GM12873 (cell line): ENCODE measurements around the gene GALNTL6.

ENCODE experiments used
- TF ChIP-seq, protein P1 (sequence below): IDR thresholded peaks from 2 replicates; pipeline ENCODE4 v1.5.1; 2012; ENCODE audit warnings: low read depth, mild to moderate bottlenecking, moderate library complexity, low read length, control low read depth; ENCODE audit not compliant: insufficient read depth; ENCODE audit errors: missing control alignments

Gene GALNTL6

DNA sequence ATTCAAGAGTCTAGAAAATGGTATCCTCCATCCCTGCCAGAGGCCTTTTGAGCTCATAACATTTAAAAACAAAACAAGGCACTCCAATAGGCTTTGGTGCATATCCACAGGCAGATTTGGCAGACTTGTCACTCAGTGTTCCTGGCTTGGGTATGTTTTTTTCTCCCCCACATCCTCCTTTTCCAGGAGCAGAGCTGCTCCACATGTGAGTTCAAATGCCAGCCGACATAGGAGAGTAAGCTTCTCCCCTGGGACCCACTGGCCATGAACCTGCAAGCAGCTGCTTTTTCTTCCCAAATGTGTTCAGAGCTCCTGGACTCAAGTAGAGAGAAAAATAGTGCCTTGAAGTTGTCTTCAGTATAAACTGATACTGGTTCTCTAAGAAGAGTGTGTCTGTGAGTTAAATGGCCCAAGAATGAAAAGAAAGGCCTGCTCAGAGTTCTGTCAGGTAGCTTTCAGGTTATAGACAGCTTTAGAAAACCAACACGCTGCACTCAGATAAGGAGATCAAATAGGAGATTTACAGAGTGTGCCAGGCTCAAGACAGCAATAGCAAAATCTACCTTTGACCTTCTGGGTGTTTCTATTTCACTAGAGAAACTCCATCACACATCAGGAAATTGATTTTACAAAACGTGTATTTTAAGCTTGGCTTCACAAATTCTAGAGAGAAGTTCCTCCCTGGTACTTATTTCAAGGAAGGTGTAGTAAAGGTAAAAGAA, 1192.9 kb downstream of the GALNTL6 start:
- TF ChIP-seq, protein P1, sequence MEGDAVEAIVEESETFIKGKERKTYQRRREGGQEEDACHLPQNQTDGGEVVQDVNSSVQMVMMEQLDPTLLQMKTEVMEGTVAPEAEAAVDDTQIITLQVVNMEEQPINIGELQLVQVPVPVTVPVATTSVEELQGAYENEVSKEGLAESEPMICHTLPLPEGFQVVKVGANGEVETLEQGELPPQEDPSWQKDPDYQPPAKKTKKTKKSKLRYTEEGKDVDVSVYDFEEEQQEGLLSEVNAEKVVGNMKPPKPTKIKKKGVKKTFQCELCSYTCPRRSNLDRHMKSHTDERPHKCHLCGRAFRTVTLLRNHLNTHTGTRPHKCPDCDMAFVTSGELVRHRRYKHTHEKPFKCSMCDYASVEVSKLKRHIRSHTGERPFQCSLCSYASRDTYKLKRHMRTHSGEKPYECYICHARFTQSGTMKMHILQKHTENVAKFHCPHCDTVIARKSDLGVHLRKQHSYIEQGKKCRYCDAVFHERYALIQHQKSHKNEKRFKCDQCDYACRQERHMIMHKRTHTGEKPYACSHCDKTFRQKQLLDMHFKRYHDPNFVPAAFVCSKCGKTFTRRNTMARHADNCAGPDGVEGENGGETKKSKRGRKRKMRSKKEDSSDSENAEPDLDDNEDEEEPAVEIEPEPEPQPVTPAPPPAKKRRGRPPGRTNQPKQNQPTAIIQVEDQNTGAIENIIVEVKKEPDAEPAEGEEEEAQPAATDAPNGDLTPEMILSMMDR: no peak

DNA sequence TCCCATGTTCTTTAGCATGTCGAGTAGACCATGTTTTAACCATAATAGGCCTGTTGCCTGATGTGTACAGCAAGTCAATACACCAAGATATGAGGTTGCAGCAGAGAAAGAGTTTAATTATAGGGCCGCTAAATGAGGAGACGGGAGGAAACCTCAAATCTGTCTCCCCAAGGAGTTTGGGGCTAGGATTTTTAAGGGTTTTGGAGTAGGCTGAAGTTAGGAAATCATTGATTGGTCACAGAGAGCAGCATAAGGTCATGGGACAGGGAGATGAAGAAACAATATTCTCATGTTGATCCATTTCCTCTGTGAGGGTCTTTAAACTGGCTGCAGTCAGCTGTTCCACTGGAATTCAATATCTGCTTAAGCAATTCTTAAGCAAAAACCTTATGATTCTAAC, 1195.2 kb downstream of the GALNTL6 start:
- TF ChIP-seq, protein P1: no peak

DNA sequence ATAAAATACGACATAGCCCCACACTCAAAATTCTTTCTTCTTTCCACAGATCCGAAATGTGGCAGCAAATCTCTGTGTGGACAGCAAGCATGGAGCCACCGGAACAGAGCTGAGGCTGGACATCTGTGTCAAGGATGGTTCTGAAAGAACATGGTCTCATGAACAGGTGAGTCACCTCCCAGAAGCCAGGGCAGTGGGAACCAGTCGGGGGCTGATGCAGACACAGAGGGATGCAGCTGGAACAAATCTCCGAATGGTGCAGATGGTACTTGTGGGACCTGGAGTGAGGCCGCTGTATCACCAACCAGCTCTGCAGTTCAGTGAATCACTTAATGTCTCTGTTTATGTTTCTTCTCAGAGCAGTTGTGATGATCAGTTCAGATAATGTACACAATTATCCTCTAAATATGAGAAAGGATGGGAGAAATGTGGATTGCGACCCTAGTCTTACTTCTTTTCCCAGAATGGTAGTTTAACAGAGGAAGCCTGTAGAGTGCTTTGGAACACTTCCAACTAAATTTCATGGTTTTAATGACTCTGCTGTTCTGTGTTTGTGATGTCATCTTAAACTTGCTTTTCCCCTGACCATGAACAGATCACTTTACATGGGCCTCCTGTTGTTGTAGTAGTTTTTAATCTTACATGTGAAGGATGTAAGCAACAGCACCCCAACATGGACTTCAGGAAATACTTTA, 1196.1 kb downstream of the GALNTL6 start:
- TF ChIP-seq, protein P1: no peak

DNA sequence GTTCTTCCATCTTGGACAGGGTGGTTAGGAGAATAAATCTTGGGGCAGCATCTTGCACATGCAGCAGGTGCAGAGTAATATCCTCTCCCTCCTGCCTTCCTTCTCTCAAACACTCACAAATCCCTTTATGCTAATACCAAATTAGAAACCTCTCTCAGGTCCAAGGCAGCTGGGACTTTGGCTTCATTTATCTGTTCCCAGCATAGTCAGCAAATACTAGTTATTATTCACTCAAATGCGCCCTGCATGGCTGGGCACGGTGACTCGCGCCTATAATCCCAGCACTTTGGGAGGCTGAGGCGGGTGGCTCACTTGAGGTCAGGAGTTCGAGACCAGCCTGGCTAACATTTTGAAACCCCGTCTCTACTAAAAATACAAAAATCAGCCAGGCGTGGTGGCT, 1199.4 kb downstream of the GALNTL6 start:
- TF ChIP-seq, protein P1: no peak

DNA sequence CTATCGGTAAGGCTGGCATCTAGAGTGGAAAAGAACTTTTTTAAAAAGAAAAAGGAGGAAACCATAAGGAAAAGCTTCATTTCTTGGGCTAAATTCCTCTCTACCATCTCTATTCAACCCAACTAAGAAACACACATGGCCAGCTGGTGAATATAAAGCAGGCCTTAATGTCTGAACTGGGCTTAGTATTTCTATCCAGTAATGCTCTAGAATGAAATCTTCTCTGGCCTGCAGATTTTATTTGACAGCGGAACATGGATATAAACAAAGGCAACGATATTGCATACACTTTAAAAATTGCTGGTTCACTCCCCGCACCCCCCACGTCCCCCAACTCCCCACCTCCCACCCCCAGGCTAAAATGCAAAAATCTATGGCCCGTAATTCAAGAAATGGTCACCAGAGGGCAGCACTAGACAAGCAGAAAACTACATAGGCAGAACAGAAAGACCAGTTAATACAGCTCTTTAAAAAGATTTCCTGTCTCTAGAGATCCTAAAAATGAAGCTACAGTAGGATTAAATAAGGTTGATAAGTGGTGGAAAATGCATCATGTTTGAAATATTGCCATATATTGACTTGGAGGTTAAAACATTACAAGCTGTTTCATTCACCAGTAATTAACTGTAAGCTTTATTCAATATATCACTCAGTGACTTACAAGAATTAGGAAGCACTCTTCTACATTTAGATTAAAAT, 1200.2 kb downstream of the GALNTL6 start:
- TF ChIP-seq, protein P1: peak; percentile 62

DNA sequence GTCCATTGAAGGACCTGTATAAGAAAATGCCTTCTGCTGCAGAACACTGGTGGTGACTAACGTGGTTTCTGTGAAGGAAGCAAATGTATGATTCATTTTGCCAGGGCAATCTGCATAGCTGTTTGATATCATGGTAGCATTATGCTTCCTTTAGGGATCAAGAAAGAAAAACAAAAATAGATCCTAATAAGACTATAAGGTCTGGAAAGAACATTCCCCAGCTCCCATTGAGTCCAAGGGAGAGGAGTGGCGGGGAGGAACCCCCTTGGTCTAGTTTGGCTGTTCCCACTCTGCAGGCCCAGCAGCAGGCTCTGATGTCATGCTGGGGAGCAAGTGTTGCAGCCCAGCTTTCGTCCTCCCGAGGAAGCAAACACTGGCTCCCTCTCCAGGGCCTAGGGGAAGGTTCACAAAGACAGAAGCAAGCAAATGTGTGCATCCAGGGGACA, 1200.9 kb downstream of the GALNTL6 start:
- TF ChIP-seq, protein P1: no peak

DNA sequence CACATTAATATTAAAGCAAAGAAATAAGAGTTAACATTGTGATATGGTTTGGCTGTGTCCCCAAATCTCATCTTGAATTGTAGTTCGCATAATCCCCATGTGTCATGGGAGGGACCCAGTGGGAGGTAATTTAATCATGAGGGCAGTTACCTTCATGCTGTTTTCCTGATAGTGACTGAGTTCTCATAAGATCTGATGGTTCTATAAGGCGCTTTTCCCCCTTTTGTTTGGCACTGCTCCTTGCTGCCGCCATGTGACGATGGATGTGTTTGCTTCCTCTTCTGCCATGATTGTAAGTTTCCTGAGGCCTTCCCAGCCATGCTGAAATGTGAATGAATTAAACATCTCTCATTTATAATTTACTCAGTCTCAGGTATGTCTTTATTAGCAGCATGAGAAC, 1201.6 kb downstream of the GALNTL6 start:
- TF ChIP-seq, protein P1: no peak
